ENCODE results near the gene NLRP5. TPM values are rescaled to one million over a fixed set of nuclear protein-coding genes. Genes with fewer than 3 reads are reported as not detected.

NLRP5 gene
- total RNA-seq, 1 donor from 2014 or later, result not detected

GRCh38 chr19:56110515-56111448, 124.2 kb downstream of the NLRP5 start:
- no peaks in the 10 kb centered on the region for H3K9me3 Mint-ChIP-seq
- H3K4me1 Mint-ChIP-seq (ENCODE audit: unreplicated experiment), result peaks cover 48% of the 10 kb centered on the region
- peak overlapping the region; percentile 88 for H3K27ac Mint-ChIP-seq
- H3K36me3 Mint-ChIP-seq, result no peaks in the 10 kb centered on the region
- peak overlapping the region; percentile 47 for H3K4me3 Mint-ChIP-seq
- no peaks in the 10 kb centered on the region for H3K27me3 Mint-ChIP-seq
- no peak for DNase-seq (ENCODE audit: extremely low spot score, unreplicated experiment)
- TF ChIP-seq CTCF (conservative IDR thresholded peaks at IDR 0.05), result no peak

Other genes starting within 250 kb of the NLRP5 start
- not detected in 2 replicates for gene NLRP9, start 248.4 kb upstream of the NLRP5 start, total RNA-seq (ENCODE audit: low replicate concordance)
- not detected in 2 replicates for gene RFPL4A, start 227.7 kb upstream of the NLRP5 start, total RNA-seq (ENCODE audit: low replicate concordance)
- not detected in 2 replicates for gene RFPL4AL1, start 217.7 kb upstream of the NLRP5 start, total RNA-seq (ENCODE audit: low replicate concordance)
- gene NLRP11, start 154.8 kb upstream of the NLRP5 start, total RNA-seq (ENCODE audit: low replicate concordance), result not detected in 2 replicates
- not detected in 2 replicates for gene NLRP4, start 150.2 kb upstream of the NLRP5 start, total RNA-seq (ENCODE audit: low replicate concordance)
- not detected in 2 replicates for gene NLRP13, start 54.4 kb upstream of the NLRP5 start, total RNA-seq (ENCODE audit: low replicate concordance)
- gene NLRP8, start 38.9 kb upstream of the NLRP5 start, total RNA-seq (ENCODE audit: low replicate concordance), result not detected in 2 replicates
- 30.2 and 34.0 TPM in 2 replicates for gene ZNF787, start 134.5 kb downstream of the NLRP5 start, total RNA-seq (ENCODE audit: low replicate concordance)
- 37.4 and 40.7 TPM in 2 replicates for gene ZNF444, start 154.5 kb downstream of the NLRP5 start, total RNA-seq (ENCODE audit: low replicate concordance)
- gene GALP, start 189.2 kb downstream of the NLRP5 start, total RNA-seq (ENCODE audit: low replicate concordance), result not detected in 2 replicates
- not detected in 2 replicates for gene ZSCAN5B, start 211.0 kb downstream of the NLRP5 start, total RNA-seq (ENCODE audit: low replicate concordance)
- gene ZSCAN5C, start 215.5 kb downstream of the NLRP5 start, total RNA-seq (ENCODE audit: low replicate concordance), result not detected in 2 replicates